Measurements from ENCODE around the gene SUPT20H. TPM values are rescaled to one million over a fixed set of nuclear protein-coding genes. Genes with fewer than 3 reads are reported as not detected.
"Not testable (repeated sequence)": the region's sequence is repeated elsewhere in the genome, so short reads cannot be mapped to it uniquely, and the experiment has no call there.

Gene SUPT20H
- total and polyA plus RNA-seq, 2 experiments from 2014 or later = 47.5 to 58.3 TPM

GRCh38 chr13:37067874-37068273 lies 8.4 kb upstream of the SUPT20H start:
- no peak overlapping the region for H2AFZ ChIP-seq
- no peak for DNase-seq (ENCODE audit: low spot score)
- WGBS (ENCODE audit: low lambda C conversion rate, missing lambda C conversion rate) = 84% methylated on average over 2 of the region's 2 CpGs
- no peaks in the 10 kb centered on the region for H3K79me2 ChIP-seq
- H3K4me2 ChIP-seq = no peak overlapping the region
- H3K4me3 ChIP-seq = no peak overlapping the region
- H3K4me1 ChIP-seq (ENCODE audit: insufficient read depth) = no peaks in the 10 kb centered on the region
- H3K27me3 ChIP-seq = peaks cover 3% of the 10 kb centered on the region
- no peaks in the 10 kb centered on the region for H3K36me3 ChIP-seq (replicated peaks; ENCODE audit: insufficient read depth, low read depth)
- H3K9me3 ChIP-seq (ENCODE audit: low read depth) = no peaks in the 10 kb centered on the region
- no peaks in the 10 kb centered on the region for H3K9me2 ChIP-seq (replicated peaks; ENCODE audit: insufficient read depth)
- no peak overlapping the region for H3K27ac ChIP-seq
- no peak for TF ChIP-seq CTCF (IDR thresholded peaks at IDR 0.05; ENCODE audit: poor library complexity)
- H4K20me1 ChIP-seq (ENCODE audit: insufficient read depth, poor library complexity, severe bottlenecking) = no peaks in the 10 kb centered on the region

- H3K36me3 ChIP-seq (replicated peaks; ENCODE audit: insufficient read depth, low read depth) = no peaks in the 10 kb centered on the region
- no peak overlapping the region for H2AFZ ChIP-seq
- H3K9me2 ChIP-seq (replicated peaks; ENCODE audit: insufficient read depth) = no peaks in the 10 kb centered on the region
- H3K27me3 ChIP-seq = peaks cover 3% of the 10 kb centered on the region
- 77% methylated on average over 6 of the region's 6 CpGs for WGBS (ENCODE audit: low lambda C conversion rate, missing lambda C conversion rate)
- H3K4me2 ChIP-seq = no peak overlapping the region
- TF ChIP-seq CTCF (IDR thresholded peaks at IDR 0.05; ENCODE audit: poor library complexity) (no peak), EZH2 (IDR thresholded peaks at IDR 0.05; ENCODE audit: borderline replicate concordance) (no peak), EZH2phosphoT487 (IDR thresholded peaks at IDR 0.05; ENCODE audit: low read depth, severe bottlenecking, unreplicated experiment) (no peak)
- DNase-seq (ENCODE audit: low spot score) = no peak
- no peaks in the 10 kb centered on the region for H3K9me3 ChIP-seq (ENCODE audit: low read depth)
- no peaks in the 10 kb centered on the region for H3K79me2 ChIP-seq
- H3K4me3 ChIP-seq = no peak overlapping the region
- no peaks in the 10 kb centered on the region for H3K4me1 ChIP-seq (ENCODE audit: insufficient read depth)
- H3K27ac ChIP-seq = no peak overlapping the region
- no peaks in the 10 kb centered on the region for H4K20me1 ChIP-seq (ENCODE audit: insufficient read depth, poor library complexity, severe bottlenecking)
Observed at GRCh38 chr13:37065890-37066526, 6.5 kb upstream of the SUPT20H start.

- WGBS (ENCODE audit: low lambda C conversion rate, missing lambda C conversion rate) = 30% methylated on average over 10 of the region's 10 CpGs
- Histone ChIP-seq H3K9me2 (replicated peaks; ENCODE audit: insufficient read depth) (no peaks in the 10 kb centered on the region), H3K4me1 (ENCODE audit: insufficient read depth) (peaks cover 9% of the 10 kb centered on the region), H3K27me3 (peaks cover 3% of the 10 kb centered on the region), H3K4me2 (peak overlapping the region; percentile 73), H3K9me3 (ENCODE audit: low read depth) (no peaks in the 10 kb centered on the region), H3K4me3 (peak overlapping the region; percentile 17), H3K79me2 (peaks cover 43% of the 10 kb centered on the region), H4K20me1 (ENCODE audit: insufficient read depth, poor library complexity, severe bottlenecking) (no peaks in the 10 kb centered on the region), H3K36me3 (replicated peaks; ENCODE audit: insufficient read depth, low read depth) (no peaks in the 10 kb centered on the region), H2AFZ (peak overlapping the region; percentile 53), H3K27ac (no peak overlapping the region)
- no peak for DNase-seq (ENCODE audit: low spot score)
- TF ChIP-seq EZH2phosphoT487 (IDR thresholded peaks at IDR 0.05; ENCODE audit: low read depth, severe bottlenecking, unreplicated experiment) (no peak), EZH2 (IDR thresholded peaks at IDR 0.05; ENCODE audit: borderline replicate concordance) (no peak), CTCF (IDR thresholded peaks at IDR 0.05; ENCODE audit: poor library complexity) (no peak)
Observed at GRCh38 chr13:37059848-37060192, 332 bp upstream of the SUPT20H start.

- H3K27me3 ChIP-seq; H3K4me2 ChIP-seq; DNase-seq (ENCODE audit: low spot score); H3K9me3 ChIP-seq (ENCODE audit: low read depth); H3K27ac ChIP-seq; H3K9me2 ChIP-seq (replicated peaks; ENCODE audit: insufficient read depth); H2AFZ ChIP-seq; H3K4me1 ChIP-seq (ENCODE audit: insufficient read depth); H3K4me3 ChIP-seq; H3K36me3 ChIP-seq (replicated peaks; ENCODE audit: insufficient read depth, low read depth): not testable (repeated sequence)
- 100% methylated on average over 2 of the region's 2 CpGs for WGBS (ENCODE audit: low lambda C conversion rate, missing lambda C conversion rate)
- Histone ChIP-seq H4K20me1 (ENCODE audit: insufficient read depth, poor library complexity, severe bottlenecking) (peaks cover 17% of the 10 kb centered on the region), H3K79me2 (peaks cover 71% of the 10 kb centered on the region)
Observed at GRCh38 chr13:37056228-37056627, 3.3 kb downstream of the SUPT20H start.

GRCh38 chr13:37053111-37053510 lies 6.4 kb downstream of the SUPT20H start:
- peaks cover 86% of the 10 kb centered on the region for H3K79me2 ChIP-seq
- H3K4me2 ChIP-seq; H3K9me2 ChIP-seq (replicated peaks; ENCODE audit: insufficient read depth); DNase-seq (ENCODE audit: low spot score); H3K9me3 ChIP-seq (ENCODE audit: low read depth); H2AFZ ChIP-seq; H3K27ac ChIP-seq; H3K27me3 ChIP-seq; H3K4me1 ChIP-seq (ENCODE audit: insufficient read depth); H3K4me3 ChIP-seq; H3K36me3 ChIP-seq (replicated peaks; ENCODE audit: insufficient read depth, low read depth): not testable (repeated sequence)
- H4K20me1 ChIP-seq (ENCODE audit: insufficient read depth, poor library complexity, severe bottlenecking) = peaks cover 42% of the 10 kb centered on the region
- WGBS (ENCODE audit: low lambda C conversion rate, missing lambda C conversion rate) = 100% methylated on average over 3 of the region's 3 CpGs
